ENCODE measurements around the gene TAL1. TPM values are rescaled to one million over a fixed set of nuclear protein-coding genes. Genes with fewer than 3 reads are reported as not detected.
A peak's percentile ranks its signal among the peaks of the same experiment; 100 is the strongest.

The TAL1 gene
- total and polyA plus RNA-seq, 10 of the 15 experiments (the other 5 are each of a cell fraction or from before 2014, with no cell fraction given): 0.05 TPM; not detected in 9

DNA sequence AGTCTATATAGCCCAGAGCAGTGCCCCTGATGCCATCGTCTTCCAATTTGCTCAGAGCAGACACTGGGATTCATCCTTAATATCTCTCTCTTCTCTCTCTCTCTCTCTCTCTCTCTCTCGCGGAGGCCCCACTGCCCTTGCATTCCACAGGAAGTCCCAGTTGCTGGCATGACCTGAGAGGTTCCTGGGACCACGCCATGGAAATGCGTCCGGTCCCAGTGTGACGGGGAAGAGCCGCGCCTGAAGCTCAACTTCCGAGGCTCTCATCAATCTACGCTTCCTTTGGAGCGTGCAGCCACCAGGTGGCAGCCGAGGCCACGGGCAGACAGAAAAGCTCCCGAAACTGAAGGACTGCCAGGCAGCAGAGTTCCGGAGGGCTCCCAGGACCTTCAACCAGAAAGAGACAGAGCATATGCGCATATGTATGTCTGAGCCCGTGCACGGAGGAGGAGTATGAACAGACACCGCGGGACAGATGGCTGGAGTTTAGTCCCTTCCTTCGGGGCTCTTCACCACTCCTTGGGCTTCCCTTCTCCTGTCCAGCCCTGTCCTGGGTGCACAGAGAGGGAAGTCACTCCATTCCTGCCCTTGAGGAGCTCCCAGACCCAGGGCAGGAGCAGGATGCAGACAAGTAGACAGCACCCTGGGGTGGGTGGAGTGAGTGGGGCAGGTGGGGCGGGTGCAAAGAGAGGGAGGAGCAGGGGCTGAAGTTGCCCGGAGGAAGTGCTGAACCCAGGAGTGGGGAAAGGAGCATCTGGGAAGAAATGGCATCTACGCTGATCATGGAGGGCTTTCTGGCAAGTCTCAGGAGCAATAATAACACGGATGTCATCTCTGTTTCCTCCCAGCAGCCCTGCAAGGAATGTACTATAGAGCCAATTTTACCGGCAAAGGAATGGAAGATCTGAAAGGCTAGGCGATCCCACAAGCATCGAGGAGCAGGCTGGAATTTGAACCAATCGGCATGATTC lies 52.7 kb downstream of the TAL1 start (continued):
- TF ChIP-seq CTCF (IDR thresholded peaks at IDR 0.05 in 2 of 3, conservative IDR thresholded peaks at IDR 0.05 in 1 of 3; ENCODE audit: control insufficient read depth in 2 of 3, extremely low read depth in 1 of 3, insufficient read depth in 1 of 3, low read depth in 3 of 3, low read length in 3 of 3) (peak; percentile 93 to 97 (median 95); a peak in 5 of 6 replicates), HCFC1 (IDR thresholded peaks at IDR 0.05; ENCODE audit: low read length) (peak; percentile 60), GABPA (IDR thresholded peaks at IDR 0.05; ENCODE audit: low read depth) (peak; percentile 56; the same call in 1 of the 2 replicates), NR2F1 (conservative IDR thresholded peaks at IDR 0.05) (no peak), POU2F2 (IDR thresholded peaks at IDR 0.05; ENCODE audit: borderline replicate concordance, low read depth, low read length) (peak; percentile 36; the same call in 1 of the 3 replicates)

DNA sequence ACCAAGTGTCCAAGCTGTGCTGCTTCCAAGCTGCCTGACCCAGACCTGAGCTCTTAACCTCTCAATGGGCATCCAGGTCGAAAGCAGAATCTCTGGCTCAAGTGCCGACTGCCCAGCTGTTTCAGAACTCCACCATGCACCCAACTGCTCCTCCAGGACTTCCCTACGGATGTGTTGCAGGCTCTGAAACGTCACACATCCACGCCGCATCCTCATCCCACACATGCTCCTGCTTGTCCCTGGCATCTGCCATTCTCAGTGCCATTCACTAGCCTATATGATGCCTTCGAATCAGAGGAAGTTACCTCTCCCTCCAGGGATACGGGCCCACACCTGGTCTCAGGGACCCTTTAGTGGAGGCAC lies 53.4 kb downstream of the TAL1 start:
- RAD21 ChIA-PET (ENCODE audit: unreplicated experiment): interaction anchor here (0.7 to 2.3 kb wide), 10 partner anchors 14 to 531 kb away, joined by 3 to 19 read pairs (median 6); partner anchors contain the start of gene FOXD2
- H3K27me3 ChIP-seq (replicated peaks in 1 of 2; ENCODE audit: control insufficient read depth in 2 of 2, insufficient read depth in 2 of 2, low read length in 1 of 2): no peaks in the 10 kb centered on the region
- ATAC-seq (no peak), FAIRE-seq (no peak), DNase-seq (ENCODE audit: low read depth, low spot score) (no peak)
- in situ Hi-C loops (cut with MboI) (no loop called here), intact Hi-C loops (cut with micrococcal nuclease; ENCODE audit: unreplicated experiment) (loop anchor here (1.0 to 10.0 kb wide), 5 partner anchors 85 to 548 kb away; partner anchors contain the start of gene FOXD2)
- 53% methylated on average over 8 of the region's 8 CpGs for WGBS (ENCODE audit: insufficient coverage, insufficient replicate concordance, low lambda C conversion rate, missing lambda C conversion rate)
- H3K4me2 ChIP-seq (ENCODE audit: control insufficient read depth, insufficient read depth): peak overlapping the region; percentile 72
- peak overlapping the region; percentile 84 for H2AFZ ChIP-seq (ENCODE audit: control insufficient read depth, low read depth, low read length)
- H3K27ac ChIP-seq (ENCODE audit: control insufficient read depth, insufficient read depth): no peak overlapping the region
- no peaks in the 10 kb centered on the region for H3K36me3 ChIP-seq (ENCODE audit: control insufficient read depth in 2 of 2, insufficient read depth in 2 of 2, low read length in 1 of 2)
- H3K9ac ChIP-seq (ENCODE audit: control insufficient read depth, insufficient read depth, low read length): no peak overlapping the region
- 0 out of 2 replicates have a peak overlapping the region, but pooled peaks have one; percentile 60 for H3K4me3 ChIP-seq
- POLR2A ChIA-PET: no interaction called here
- SMC1A ChIA-PET (ENCODE audit: uncharacterized antibody, unreplicated experiment): interaction anchor here (1.0 to 2.7 kb wide), 6 partner anchors 12 to 170 kb away, joined by 3 to 20 read pairs (median 4); no protein-coding TSS in a partner anchor
- peaks cover 3% of the 10 kb centered on the region; the same call in 1 of the 2 replicates for H3K4me1 ChIP-seq (ENCODE audit: control insufficient read depth, insufficient read depth, low read length)
- CTCF ChIA-PET: interaction anchor here (0.6 to 6.1 kb wide), 35 partner anchors 9 to 552 kb away, joined by 3 to 71 read pairs (median 4); partner anchors contain the start of genes FOXD2, PDZK1IP1 and STIL
- TF ChIP-seq EGR1 (IDR thresholded peaks at IDR 0.05; ENCODE audit: borderline replicate concordance in 1 of 2, low read depth in 2 of 2, low read length in 2 of 2): no peak
- TF ChIP-seq SMAD1 (IDR thresholded peaks at IDR 0.05; ENCODE audit: low read depth, partially characterized antibody): no peak
- TF ChIP-seq TCF12 (IDR thresholded peaks at IDR 0.05; ENCODE audit: low read depth, low read length): no peak
- TF ChIP-seq PAX8 (IDR thresholded peaks at IDR 0.05): no peak
- no TSS peak for BruUV-seq (replicated peaks)
- no peaks in the 10 kb centered on the region for H3K79me2 ChIP-seq (ENCODE audit: control insufficient read depth, insufficient read depth, low read length)
- no peaks in the 10 kb centered on the region for H4K20me1 ChIP-seq (ENCODE audit: control insufficient read depth, insufficient read depth)
- H3K9me3 ChIP-seq (replicated peaks; ENCODE audit: control insufficient read depth, insufficient read depth, low read length): no peaks in the 10 kb centered on the region

All from GM12878 (cell line).